Measurements from ENCODE around the gene UPK2.

Gene UPK2

GRCh38 chr11:118928870-118929500, 27.1 kb upstream of the UPK2 start:
- WGBS, 2 donors (ENCODE audit: extremely low coverage in 2 of 2, insufficient read length in 2 of 2, insufficient replicate concordance in 1 of 2), result no CpG with 5 or more reads among the region's 26 CpGs
- no peak overlapping the region for H4K91ac ChIP-seq (ENCODE audit: low read depth, low read length, poor library complexity)
- no peaks in the 10 kb centered on the region for H3K9me3 ChIP-seq (replicated peaks in 1 of 2; ENCODE audit: control insufficient read depth in 2 of 2, insufficient read depth in 1 of 2, low read depth in 1 of 2, low read length in 2 of 2)
- H3K4me2 ChIP-seq (ENCODE audit: insufficient read depth, low read length, poor library complexity, severe bottlenecking), result peak overlapping the region; percentile 93
- H2AK5ac ChIP-seq (ENCODE audit: low read depth, low read length), result peak overlapping the region; percentile 85
- peak overlapping the region; percentile 82 for H3K9ac ChIP-seq (ENCODE audit: low read depth, low read length, poor library complexity)
- peak overlapping the region; percentile 96 for H3K18ac ChIP-seq (ENCODE audit: low read length)
- H3K79me1 ChIP-seq (ENCODE audit: low read depth, low read length), result peaks cover 9% of the 10 kb centered on the region
- H4K8ac ChIP-seq (ENCODE audit: low read depth, low read length), result no peak overlapping the region
- H3K14ac ChIP-seq (ENCODE audit: low read length), result no peak overlapping the region
- peak overlapping the region; percentile 91 for H3K27ac ChIP-seq (replicated peaks; ENCODE audit: low read length)
- peak overlapping the region; percentile 63 for H2BK12ac ChIP-seq (ENCODE audit: low read length)
- H2BK5ac ChIP-seq (ENCODE audit: low read length), result peak overlapping the region; percentile 93
- H3K4me1 ChIP-seq (ENCODE audit: control insufficient read depth in 2 of 2, insufficient read depth in 1 of 2, low read depth in 1 of 2, low read length in 2 of 2), result peaks cover 20 to 30% of the 10 kb centered on the region in 2 donors
- DNase-seq (ENCODE audit: low spot score), result no peak
- no peak overlapping the region for H3K23ac ChIP-seq (ENCODE audit: low read depth, low read length, poor library complexity)
- H2BK15ac ChIP-seq (ENCODE audit: low read length), result peak overlapping the region; percentile 59
- peaks cover 0 to 8% (median 5%) of the 10 kb centered on the region in 3 experiments for H3K27me3 ChIP-seq (ENCODE audit: control insufficient read depth in 3 of 3, insufficient read depth in 3 of 3, low read depth in 1 of 3, low read length in 3 of 3)
- no peaks in the 10 kb centered on the region for H3K36me3 ChIP-seq (replicated peaks in 1 of 2; ENCODE audit: control insufficient read depth in 2 of 2, insufficient read depth in 2 of 2, low read length in 2 of 2)
- H3K4ac ChIP-seq (ENCODE audit: low read length), result no peak overlapping the region
- H2AFZ ChIP-seq (ENCODE audit: low read length), result peak overlapping the region; percentile 93
- peak overlapping the region; percentile 74 for H2BK120ac ChIP-seq (ENCODE audit: low read depth, low read length)
- H3K4me3 ChIP-seq (ENCODE audit: low read length in 2 of 2), result peak overlapping the region; percentile 60 to 92

- Histone ChIP-seq H3K79me1 (ENCODE audit: low read depth, low read length) (peaks cover 6% of the 10 kb centered on the region), H3K27me3 (ENCODE audit: control insufficient read depth in 3 of 3, insufficient read depth in 3 of 3, low read depth in 1 of 3, low read length in 3 of 3) (peaks cover 0 to 8% (median 5%) of the 10 kb centered on the region in 3 experiments), H3K9ac (ENCODE audit: low read depth, low read length, poor library complexity) (peak overlapping the region; percentile 78), H3K4ac (ENCODE audit: low read length) (no peak overlapping the region), H2BK15ac (ENCODE audit: low read length) (peak overlapping the region; percentile 95), H3K9me3 (replicated peaks in 1 of 2; ENCODE audit: control insufficient read depth in 2 of 2, insufficient read depth in 1 of 2, low read depth in 1 of 2, low read length in 2 of 2) (no peaks in the 10 kb centered on the region), H3K18ac (ENCODE audit: low read length) (peak overlapping the region; percentile 91), H2AFZ (ENCODE audit: low read length) (peak overlapping the region; percentile 93), H2BK5ac (ENCODE audit: low read length) (peak overlapping the region; percentile 84), H4K91ac (ENCODE audit: low read depth, low read length, poor library complexity) (no peak overlapping the region), H3K36me3 (replicated peaks in 1 of 2; ENCODE audit: control insufficient read depth in 2 of 2, insufficient read depth in 2 of 2, low read length in 2 of 2) (no peaks in the 10 kb centered on the region), H3K4me2 (ENCODE audit: insufficient read depth, low read length, poor library complexity, severe bottlenecking) (peak overlapping the region; percentile 95), H2BK120ac (ENCODE audit: low read depth, low read length) (no peak overlapping the region), H2AK5ac (ENCODE audit: low read depth, low read length) (peak overlapping the region; percentile 20), H3K23ac (ENCODE audit: low read depth, low read length, poor library complexity) (peak overlapping the region; percentile 12), H3K4me3 (ENCODE audit: low read length in 2 of 2) (peak overlapping the region; percentile 60 to 80), H2BK12ac (ENCODE audit: low read length) (no peak overlapping the region), H3K27ac (replicated peaks; ENCODE audit: low read length) (peak overlapping the region; percentile 70), H4K8ac (ENCODE audit: low read depth, low read length) (no peak overlapping the region), H3K14ac (ENCODE audit: low read length) (no peak overlapping the region), H3K4me1 (ENCODE audit: control insufficient read depth in 2 of 2, insufficient read depth in 1 of 2, low read depth in 1 of 2, low read length in 2 of 2) (peaks cover 16 to 23% of the 10 kb centered on the region in 2 donors)
- peak; percentile 89 for DNase-seq (ENCODE audit: low spot score)
- no CpG with 5 or more reads among the region's 26 CpGs for whole genome bisulfite sequencing, 2 donors (ENCODE audit: extremely low coverage in 2 of 2, insufficient read length in 2 of 2, insufficient replicate concordance in 1 of 2)
Observed at GRCh38 chr11:118929501-118930093, 26.5 kb upstream of the UPK2 start.

GRCh38 chr11:118930094-118930712, 25.9 kb upstream of the UPK2 start:
- Histone ChIP-seq H3K79me1 (ENCODE audit: low read depth, low read length) (peaks cover under 1% of the 10 kb centered on the region), H3K14ac (ENCODE audit: low read length) (no peak overlapping the region), H2AK5ac (ENCODE audit: low read depth, low read length) (peak overlapping the region; percentile 20), H2BK12ac (ENCODE audit: low read length) (no peak overlapping the region), H3K18ac (ENCODE audit: low read length) (peak overlapping the region; percentile 91), H3K23ac (ENCODE audit: low read depth, low read length, poor library complexity) (peak overlapping the region; percentile 12), H3K4ac (ENCODE audit: low read length) (no peak overlapping the region), H3K9me3 (replicated peaks in 1 of 2; ENCODE audit: control insufficient read depth in 2 of 2, insufficient read depth in 1 of 2, low read depth in 1 of 2, low read length in 2 of 2) (no peaks in the 10 kb centered on the region), H2BK120ac (ENCODE audit: low read depth, low read length) (no peak overlapping the region), H3K27me3 (ENCODE audit: control insufficient read depth in 3 of 3, insufficient read depth in 3 of 3, low read depth in 1 of 3, low read length in 3 of 3) (peaks cover 0 to 8% (median 5%) of the 10 kb centered on the region in 3 experiments), H2AFZ (ENCODE audit: low read length) (peak overlapping the region; percentile 93), H3K4me2 (ENCODE audit: insufficient read depth, low read length, poor library complexity, severe bottlenecking) (peak overlapping the region; percentile 95), H4K91ac (ENCODE audit: low read depth, low read length, poor library complexity) (no peak overlapping the region), H4K8ac (ENCODE audit: low read depth, low read length) (no peak overlapping the region), H3K4me3 (ENCODE audit: low read length in 2 of 2) (peak overlapping the region; percentile 60 to 80), H3K27ac (replicated peaks; ENCODE audit: low read length) (peak overlapping the region; percentile 70), H3K36me3 (replicated peaks in 1 of 2; ENCODE audit: control insufficient read depth in 2 of 2, insufficient read depth in 2 of 2, low read length in 2 of 2) (no peaks in the 10 kb centered on the region), H2BK5ac (ENCODE audit: low read length) (peak overlapping the region; percentile 84), H3K9ac (ENCODE audit: low read depth, low read length, poor library complexity) (peak overlapping the region; percentile 78), H2BK15ac (ENCODE audit: low read length) (peak overlapping the region; percentile 95), H3K4me1 (ENCODE audit: control insufficient read depth in 2 of 2, insufficient read depth in 1 of 2, low read depth in 1 of 2, low read length in 2 of 2) (peaks cover 16 to 23% of the 10 kb centered on the region in 2 donors)
- DNase-seq (ENCODE audit: low spot score), result no peak
- no CpG with 5 or more reads among the region's 20 CpGs for WGBS, 2 donors (ENCODE audit: extremely low coverage in 2 of 2, insufficient read length in 2 of 2, insufficient replicate concordance in 1 of 2)

- Histone ChIP-seq H4K8ac (ENCODE audit: low read depth, low read length) (no peak overlapping the region), H3K23ac (ENCODE audit: low read depth, low read length, poor library complexity) (no peak overlapping the region), H3K79me1 (ENCODE audit: low read depth, low read length) (no peaks in the 10 kb centered on the region), H3K36me3 (replicated peaks in 1 of 2; ENCODE audit: control insufficient read depth in 2 of 2, insufficient read depth in 2 of 2, low read length in 2 of 2) (no peaks in the 10 kb centered on the region), H2BK5ac (ENCODE audit: low read length) (no peak overlapping the region), H3K27me3 (ENCODE audit: control insufficient read depth in 3 of 3, insufficient read depth in 3 of 3, low read depth in 1 of 3, low read length in 3 of 3) (peaks cover 0 to 8% (median 5%) of the 10 kb centered on the region in 3 experiments), H2BK15ac (ENCODE audit: low read length) (no peak overlapping the region), H2BK12ac (ENCODE audit: low read length) (no peak overlapping the region), H3K27ac (replicated peaks; ENCODE audit: low read length) (no peak overlapping the region), H3K4me1 (ENCODE audit: control insufficient read depth in 2 of 2, insufficient read depth in 1 of 2, low read depth in 1 of 2, low read length in 2 of 2) (peaks cover 12 to 18% of the 10 kb centered on the region in 2 donors), H2AFZ (ENCODE audit: low read length) (no peak overlapping the region), H2AK5ac (ENCODE audit: low read depth, low read length) (no peak overlapping the region), H2BK120ac (ENCODE audit: low read depth, low read length) (no peak overlapping the region), H4K91ac (ENCODE audit: low read depth, low read length, poor library complexity) (no peak overlapping the region), H3K14ac (ENCODE audit: low read length) (no peak overlapping the region), H3K4me3 (ENCODE audit: low read length in 2 of 2) (no peak overlapping the region), H3K9me3 (replicated peaks in 1 of 2; ENCODE audit: control insufficient read depth in 2 of 2, insufficient read depth in 1 of 2, low read depth in 1 of 2, low read length in 2 of 2) (no peaks in the 10 kb centered on the region), H3K18ac (ENCODE audit: low read length) (no peak overlapping the region), H3K9ac (ENCODE audit: low read depth, low read length, poor library complexity) (no peak overlapping the region), H3K4ac (ENCODE audit: low read length) (no peak overlapping the region), H3K4me2 (ENCODE audit: insufficient read depth, low read length, poor library complexity, severe bottlenecking) (no peak overlapping the region)
- no peak for DNase-seq (ENCODE audit: low spot score)
Observed at GRCh38 chr11:118931571-118931970, 24.5 kb upstream of the UPK2 start.
